Mesenchymal stem cell (in vitro differentiated cells and primary cell): ENCODE measurements around the gene INAFM2.

Experiments used
- DNase-seq: peaks from one replicate; pipeline ENCODE4 v3.0.0-alpha.2; 2013
- H2AFZ ChIP-seq: one replicate; pipeline ENCODE4 v1.6.1; 2013; ENCODE audit warnings: low read depth, mild to moderate bottlenecking, control low read depth, inconsistent platforms, low read length, moderate library complexity
- H2AK5ac ChIP-seq: 2 replicates; pipeline ENCODE4 v1.6.1; 2013; ENCODE audit warnings: low read length, moderate library complexity, mild to moderate bottlenecking, inconsistent platforms; ENCODE audit not compliant: severe bottlenecking
- H2BK120ac ChIP-seq: one replicate; pipeline ENCODE4 v1.6.1; 2013; ENCODE audit warnings: low read depth, mild to moderate bottlenecking, inconsistent platforms, low read length, moderate library complexity
- H2BK12ac ChIP-seq, 2 experiments: one replicate each; pipeline ENCODE4 v1.6.1; 2013; ENCODE audit warnings: inconsistent platforms in 2 of 2, low read length in 2 of 2, mild to moderate bottlenecking in 2 of 2, moderate library complexity in 2 of 2, control low read depth in 1 of 2
- H2BK15ac ChIP-seq: one replicate; pipeline ENCODE4 v1.6.1; 2013; ENCODE audit warnings: mild to moderate bottlenecking, low read depth, inconsistent platforms; ENCODE audit not compliant: poor library complexity, severe bottlenecking
- H2BK5ac ChIP-seq: 2 replicates; pipeline ENCODE4 v1.6.1; 2013; ENCODE audit warnings: low read depth, mild to moderate bottlenecking, low read length, control low read depth, inconsistent platforms; ENCODE audit not compliant: poor library complexity, severe bottlenecking
- H3K14ac ChIP-seq, 2 experiments: one replicate each; pipeline ENCODE4 v1.6.1; 2013; ENCODE audit warnings: inconsistent platforms in 2 of 2, low read length in 2 of 2, control low read depth in 1 of 2, mild to moderate bottlenecking in 1 of 2, moderate library complexity in 1 of 2
- H3K18ac ChIP-seq, 2 experiments: one replicate each; pipeline ENCODE4 v1.6.1; 2013; ENCODE audit warnings: inconsistent platforms in 2 of 2, low read length in 2 of 2, control low read depth in 1 of 2, low read depth in 1 of 2, mild to moderate bottlenecking in 1 of 2
- H3K23ac ChIP-seq, 2 experiments: one replicate each; pipeline ENCODE4 v1.6.1; 2013; ENCODE audit warnings: inconsistent platforms in 2 of 2, low read length in 2 of 2, mild to moderate bottlenecking in 2 of 2, moderate library complexity in 2 of 2, control low read depth in 1 of 2
- H3K27ac ChIP-seq: 2 replicates; pipeline ENCODE4 v1.5.1; 2013; ENCODE audit warnings: mild to moderate bottlenecking, moderate library complexity, low read length, control low read depth, inconsistent platforms; ENCODE audit not compliant: poor library complexity, severe bottlenecking
- H3K27me3 ChIP-seq, 2 experiments: 2 replicates each; pipeline versions ENCODE4 v1.6.1 to v1.7.0; 2013; ENCODE audit warnings: low read length in 2 of 2, mild to moderate bottlenecking in 2 of 2, moderate library complexity in 2 of 2, control low read depth in 1 of 2, inconsistent platforms in 1 of 2; ENCODE audit not compliant: control insufficient read depth in 1 of 2, insufficient read depth in 1 of 2
- H3K36me3 ChIP-seq, 2 experiments: 2 replicates each; pipeline versions ENCODE4 v1.6.1 to v1.7.0; 2013; ENCODE audit warnings: low read length in 2 of 2, control low read depth in 1 of 2, inconsistent platforms in 1 of 2, low read depth in 1 of 2, mild to moderate bottlenecking in 1 of 2; ENCODE audit not compliant: insufficient read depth in 2 of 2, control insufficient read depth in 1 of 2
- H3K4ac ChIP-seq, 2 experiments: one replicate each; pipeline ENCODE4 v1.6.1; 2013; ENCODE audit warnings: inconsistent platforms in 2 of 2, low read length in 2 of 2, mild to moderate bottlenecking in 2 of 2, moderate library complexity in 2 of 2, control low read depth in 1 of 2, low read depth in 1 of 2
- H3K4me1 ChIP-seq: 2 replicates; pipeline ENCODE4 v1.6.1; 2013; ENCODE audit warnings: low read depth, low read length, control low read depth; ENCODE audit not compliant: control insufficient read depth, insufficient read depth
- H3K4me2 ChIP-seq: 2 replicates; pipeline ENCODE4 v1.6.1; 2013; ENCODE audit warnings: low read length, mild to moderate bottlenecking, inconsistent platforms; ENCODE audit not compliant: poor library complexity, severe bottlenecking
- H3K4me3 ChIP-seq, 2 experiments: 2 replicates each; pipeline versions ENCODE4 v1.5.1 to v1.7.0; 2013; ENCODE audit warnings: low read length in 2 of 2, mild to moderate bottlenecking in 2 of 2, control low read depth in 1 of 2, low read depth in 1 of 2; ENCODE audit not compliant: insufficient read depth in 1 of 2
- H3K79me1 ChIP-seq: replicated peaks from 2 replicates; pipeline ENCODE4 v1.6.1; 2013; ENCODE audit warnings: mild to moderate bottlenecking, control low read depth, low read length, inconsistent platforms; ENCODE audit not compliant: poor library complexity, severe bottlenecking
- H3K9ac ChIP-seq: 2 replicates; pipeline ENCODE4 v1.7.0; 2013; ENCODE audit warnings: mild to moderate bottlenecking, low read length, moderate library complexity
- H3K9me3 ChIP-seq: 2 replicates; pipeline ENCODE4 v1.7.0; 2013; ENCODE audit warnings: mild to moderate bottlenecking, low read length; ENCODE audit not compliant: control insufficient read depth
- H4K8ac ChIP-seq: one replicate; pipeline ENCODE4 v1.6.1; 2013; ENCODE audit warnings: inconsistent platforms, mild to moderate bottlenecking, low read length, moderate library complexity
- H4K91ac ChIP-seq: one replicate; pipeline ENCODE4 v1.6.1; 2013; ENCODE audit warnings: mild to moderate bottlenecking, low read length, inconsistent platforms
- WGBS: methylation state at CpG from one replicate; pipeline ENCODE4 v1.1.7; 2013; ENCODE audit warnings: mixed read lengths; 5-methylcytosine and 5-hydroxymethylcytosine counted together

The INAFM2 gene

DNA sequence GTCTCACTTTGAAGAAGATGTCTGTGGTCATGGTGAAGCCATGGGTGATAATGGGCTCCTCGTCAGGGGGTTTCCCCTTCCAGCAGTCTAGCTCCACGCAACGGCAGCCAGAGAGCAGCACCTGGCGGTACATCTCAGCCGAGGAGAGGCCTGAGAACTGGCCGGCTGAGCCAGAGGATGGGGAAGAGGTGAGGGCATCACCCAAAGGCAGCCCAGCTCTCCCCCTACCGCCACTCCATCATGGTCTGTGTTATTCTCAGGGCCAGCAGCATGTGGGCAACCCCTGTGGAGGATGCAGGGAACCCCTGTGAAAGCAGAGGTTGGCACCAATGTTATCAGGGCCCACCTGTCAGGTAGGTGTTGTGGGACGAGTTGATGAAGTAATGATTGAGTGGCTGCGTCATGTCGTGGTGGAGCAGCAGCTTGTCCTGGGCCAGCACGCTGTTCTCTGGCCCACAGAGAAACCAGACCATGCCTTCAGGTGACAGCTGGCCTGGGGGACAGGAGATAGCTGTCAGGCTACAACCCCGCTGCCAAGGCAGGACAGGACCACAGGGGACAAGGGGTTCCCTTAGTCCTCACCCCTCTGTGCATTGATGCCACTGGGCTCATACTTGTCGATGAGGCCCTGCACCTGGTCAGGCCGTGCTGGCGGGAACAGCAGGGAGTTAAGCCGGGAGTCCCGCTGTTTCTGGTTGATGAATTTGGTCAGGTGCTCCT lies 25.1 kb upstream of the INAFM2 start:
- Histone ChIP-seq H3K4me1 (peaks cover 2% of the 10 kb centered on the region), H3K4me3 (no peak overlapping the region), H3K4me2 (no peak overlapping the region)

GRCh38 chr15:40300367-40300766 lies 23.1 kb upstream of the INAFM2 start:
- DNase-seq: no peak
- Histone ChIP-seq H3K9ac (no peak overlapping the region), H3K23ac (no peak overlapping the region), H3K79me1 (no peaks in the 10 kb centered on the region), H3K18ac (no peak overlapping the region), H3K4me3 (no peak overlapping the region), H3K9me3 (peaks cover 11% of the 10 kb centered on the region), H2BK5ac (no peak overlapping the region), H3K14ac (no peak overlapping the region), H2BK15ac (no peak overlapping the region), H3K27me3 (peaks cover 49 to 84% of the 10 kb centered on the region in 2 experiments), H3K4me1 (peaks cover 2% of the 10 kb centered on the region), H4K91ac (no peak overlapping the region), H3K4me2 (no peak overlapping the region), H3K36me3 (no peaks in the 10 kb centered on the region), H2BK120ac (no peak overlapping the region), H2BK12ac (no peak overlapping the region), H2AFZ (no peak overlapping the region), H3K4ac (no peak overlapping the region), H2AK5ac (no peak overlapping the region), H4K8ac (no peak overlapping the region), H3K27ac (no peak overlapping the region)
- 97% methylated on average over 1 of the region's 2 CpGs for WGBS

More for the DNA sequence above, 25.1 kb upstream of the INAFM2 start:
- H3K14ac ChIP-seq: no peak overlapping the region
- peaks cover 11% of the 10 kb centered on the region for H3K9me3 ChIP-seq
- no peak overlapping the region for H2AK5ac ChIP-seq
- no peak overlapping the region for H3K18ac ChIP-seq
- H3K79me1 ChIP-seq: no peaks in the 10 kb centered on the region
- H3K9ac ChIP-seq: no peak overlapping the region
- DNase-seq: no peak
- no peak overlapping the region for H2BK15ac ChIP-seq
- no peaks in the 10 kb centered on the region for H3K36me3 ChIP-seq
- WGBS: 89% methylated on average over 17 of the region's 17 CpGs
- H2BK5ac ChIP-seq: no peak overlapping the region
- H2BK120ac ChIP-seq: no peak overlapping the region
- no peak overlapping the region for H4K8ac ChIP-seq
- no peak overlapping the region for H2AFZ ChIP-seq
- H2BK12ac ChIP-seq: no peak overlapping the region
- peaks cover 57 to 87% of the 10 kb centered on the region in 2 experiments for H3K27me3 ChIP-seq
- no peak overlapping the region for H3K23ac ChIP-seq
- H4K91ac ChIP-seq: no peak overlapping the region
- no peak overlapping the region for H3K4ac ChIP-seq
- H3K27ac ChIP-seq: no peak overlapping the region

DNA sequence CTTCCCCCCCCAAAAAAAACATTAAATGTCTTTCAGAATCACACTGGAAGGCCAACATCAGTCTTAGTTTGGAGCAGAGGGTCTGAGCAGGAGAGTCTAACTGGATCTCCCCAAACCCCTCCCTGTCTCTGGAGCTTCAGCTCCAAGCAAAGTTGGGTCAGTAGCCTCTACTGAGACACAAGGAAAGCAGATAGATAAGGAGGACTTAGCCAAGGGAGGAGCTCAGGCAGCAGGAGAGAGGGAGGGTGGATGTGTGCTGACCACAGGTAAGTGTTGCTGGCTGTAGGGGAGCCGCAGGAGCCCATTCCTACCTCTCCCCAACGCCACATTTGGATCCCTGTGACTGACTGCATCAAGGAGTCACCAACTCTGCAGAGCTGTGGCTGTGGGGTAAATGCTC lies 22.7 kb upstream of the INAFM2 start:
- Histone ChIP-seq H3K27me3 (peaks cover 45 to 84% of the 10 kb centered on the region in 2 experiments), H3K36me3 (no peaks in the 10 kb centered on the region), H3K9ac (no peak overlapping the region), H3K14ac (no peak overlapping the region), H2BK12ac (no peak overlapping the region), H3K4me3 (no peak overlapping the region), H3K9me3 (peaks cover 11% of the 10 kb centered on the region), H3K4me1 (no peaks in the 10 kb centered on the region), H3K4ac (no peak overlapping the region), H3K4me2 (no peak overlapping the region), H2BK5ac (no peak overlapping the region), H3K79me1 (no peaks in the 10 kb centered on the region), H2AFZ (no peak overlapping the region), H4K91ac (no peak overlapping the region), H2BK120ac (no peak overlapping the region), H3K23ac (no peak overlapping the region), H3K18ac (no peak overlapping the region), H2BK15ac (no peak overlapping the region), H3K27ac (no peak overlapping the region), H2AK5ac (no peak overlapping the region), H4K8ac (no peak overlapping the region)
- DNase-seq: no peak
- WGBS: no CpG with 5 or more reads among the region's 2 CpGs

DNA sequence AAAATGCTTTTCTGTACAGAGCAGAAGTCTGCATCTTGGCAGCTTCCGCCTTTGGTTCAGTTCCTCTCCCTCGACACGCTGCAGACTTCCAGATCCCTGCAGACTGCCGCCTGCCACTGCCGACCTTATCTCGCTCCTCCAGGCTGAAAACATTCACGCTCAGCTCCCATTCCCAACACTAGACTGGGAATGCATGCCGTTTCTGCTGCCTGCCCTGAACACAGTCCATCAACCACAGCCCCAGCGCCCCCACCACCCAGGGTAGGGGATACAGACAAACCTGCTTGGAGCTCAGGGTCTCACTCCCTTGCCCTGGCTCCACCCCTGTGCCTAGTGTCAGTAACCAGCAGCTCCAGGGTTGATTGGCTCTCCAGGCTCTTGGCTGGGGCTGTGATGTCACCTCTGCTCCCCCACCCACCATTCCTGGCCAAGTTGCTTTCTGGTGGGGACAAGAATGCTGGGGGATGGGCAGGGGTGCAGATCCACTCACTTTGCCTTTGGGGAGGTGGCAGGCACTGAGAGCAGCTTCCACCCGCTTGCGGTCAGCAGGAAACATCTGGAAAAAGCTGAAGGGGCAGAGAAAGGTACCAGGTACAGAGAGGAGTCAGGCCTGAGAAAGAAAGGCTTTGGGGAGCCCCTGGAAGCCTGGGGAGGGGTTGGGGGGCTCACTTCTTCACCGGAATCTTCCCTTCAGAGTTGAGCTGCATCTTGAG lies 21.9 kb upstream of the INAFM2 start:
- Histone ChIP-seq H3K79me1 (no peaks in the 10 kb centered on the region), H3K14ac (no peak overlapping the region), H2AFZ (no peak overlapping the region), H3K18ac (no peak overlapping the region), H2BK120ac (no peak overlapping the region), H2BK12ac (no peak overlapping the region), H3K4me1 (no peaks in the 10 kb centered on the region), H3K23ac (no peak overlapping the region), H3K4me2 (no peak overlapping the region), H2BK5ac (no peak overlapping the region), H4K8ac (no peak overlapping the region), H3K27ac (no peak overlapping the region), H3K36me3 (no peaks in the 10 kb centered on the region), H3K4me3 (no peak overlapping the region), H3K27me3 (peaks cover 36 to 83% of the 10 kb centered on the region in 2 experiments), H2BK15ac (no peak overlapping the region), H4K91ac (no peak overlapping the region), H3K9ac (no peak overlapping the region), H3K4ac (no peak overlapping the region), H3K9me3 (peaks cover 11% of the 10 kb centered on the region), H2AK5ac (no peak overlapping the region)
- WGBS: 48% methylated on average over 12 of the region's 12 CpGs
- no peak for DNase-seq
